OCI-LY1 (cell line): ENCODE data around the gene GLT6D1.

Source experiments
- H2AFZ ChIP-seq: fragments of 200-600 bp; sonication (generic), shearing (Covaris generic); 2 replicates; pipeline ENCODE4 v1.6.0; 2014; ENCODE audit warnings: antibody characterized with exemption, mild to moderate bottlenecking, low read length
- H3F3A ChIP-seq: fragments of 200-600 bp; sonication (generic), shearing (Covaris generic); 2 replicates; pipeline ENCODE4 v1.6.0; 2014; ENCODE audit warnings: mild to moderate bottlenecking, antibody characterized with exemption, low read length, moderate library complexity; ENCODE audit not compliant: insufficient read depth
- H3K27ac ChIP-seq: fragments of 200-600 bp; sonication (generic); 2 replicates; pipeline ENCODE4 v1.5.1; 2014; ENCODE audit warnings: low read length, mixed run types, mild to moderate bottlenecking, low read depth; ENCODE audit not compliant: poor library complexity, severe bottlenecking
- H3K27me3 ChIP-seq: fragments of 200-600 bp; sonication (generic); 2 replicates; pipeline ENCODE4 v1.6.0; 2014; ENCODE audit warnings: antibody characterized with exemption, mild to moderate bottlenecking, low read length, moderate library complexity; ENCODE audit not compliant: insufficient read depth
- H3K36me3 ChIP-seq: fragments of 200-600 bp; sonication (generic); 2 replicates; pipeline ENCODE4 v1.6.1; 2014; ENCODE audit warnings: mild to moderate bottlenecking, antibody characterized with exemption, low read length, moderate library complexity, mixed read lengths; ENCODE audit not compliant: insufficient read depth
- H3K4me1 ChIP-seq: fragments of 200-600 bp; sonication (generic); 2 replicates; pipeline ENCODE4 v1.5.1; 2014; ENCODE audit warnings: mild to moderate bottlenecking, low read length, moderate library complexity; ENCODE audit not compliant: insufficient read depth, severe bottlenecking
- H3K4me2 ChIP-seq: fragments of 200-600 bp; sonication (generic), shearing (Covaris generic); 2 replicates; pipeline ENCODE4 v1.6.1; 2014; ENCODE audit warnings: low read length
- H3K4me3 ChIP-seq: fragments of 200-600 bp; sonication (generic); 2 replicates; pipeline ENCODE4 v1.5.1; 2014; ENCODE audit warnings: low read length, low read depth, mild to moderate bottlenecking, mixed read lengths; ENCODE audit not compliant: poor library complexity, severe bottlenecking
- H3K79me2 ChIP-seq: fragments of 200-600 bp; shearing (Covaris generic); 2 replicates; pipeline ENCODE4 v1.6.1; 2016; ENCODE audit warnings: mixed run types, low read length, mixed read lengths; ENCODE audit not compliant: insufficient read depth
- H3K9ac ChIP-seq: fragments of 200-600 bp; sonication (generic), shearing (Covaris generic); 2 replicates; pipeline ENCODE4 v1.6.1; 2014; ENCODE audit warnings: mild to moderate bottlenecking, low read length, mixed read lengths
- H3K9me2 ChIP-seq: fragments of 200-600 bp; sonication (generic), shearing (Covaris generic); 2 replicates; pipeline ENCODE4 v1.6.1; 2014; ENCODE audit warnings: low read depth, mild to moderate bottlenecking, low read length, mixed read lengths
- H3K9me3 ChIP-seq: fragments of 200-600 bp; shearing (Covaris generic); 2 replicates; pipeline ENCODE4 v1.6.1; 2014; ENCODE audit warnings: low read length, mixed read lengths
- H4K20me1 ChIP-seq: fragments of 200-600 bp; sonication (generic), shearing (Covaris generic); 2 replicates; pipeline ENCODE4 v1.6.0; 2016; ENCODE audit warnings: mild to moderate bottlenecking, low read length; ENCODE audit not compliant: insufficient read depth
- CTCF ChIP-seq: fragments of 200-600 bp; sonication (generic), shearing (Covaris generic); IDR thresholded peaks from 2 replicates; pipeline ENCODE4 v1.5.1; 2017; ENCODE audit warnings: mild to moderate bottlenecking, antibody characterized with exemption, low read length, moderate library complexity, mixed read lengths
- EZH2 ChIP-seq: fragments of 200-600 bp; sonication (generic), shearing (Covaris generic); IDR thresholded peaks from 2 replicates; pipeline ENCODE4 v1.8.0; 2017; ENCODE audit warnings: borderline replicate concordance, mixed run types, mild to moderate bottlenecking, antibody characterized with exemption, low read length, moderate library complexity, mixed read lengths

The GLT6D1 gene

GRCh38 chr9:135612437-135612836 lies 26.9 kb downstream of the GLT6D1 start:
- Histone ChIP-seq H3K9me2 (no peaks in the 10 kb centered on the region), H4K20me1 (no peaks in the 10 kb centered on the region), H3K4me2 (no peak overlapping the region), H2AFZ (no peak overlapping the region), H3K79me2 (no peaks in the 10 kb centered on the region), H3K27ac (no peak overlapping the region), H3F3A (no peaks in the 10 kb centered on the region), H3K9ac (no peak overlapping the region), H3K27me3 (no peaks in the 10 kb centered on the region), H3K4me1 (no peaks in the 10 kb centered on the region), H3K36me3 (no peaks in the 10 kb centered on the region), H3K9me3 (no peaks in the 10 kb centered on the region), H3K4me3 (no peak overlapping the region)
- TF ChIP-seq CTCF (no peak), EZH2 (no peak)

- H3K27ac ChIP-seq, result no peak overlapping the region
- H3K9me2 ChIP-seq, result no peaks in the 10 kb centered on the region
- no peak overlapping the region for H3K4me2 ChIP-seq
- no peaks in the 10 kb centered on the region for H3K9me3 ChIP-seq
- H3F3A ChIP-seq, result no peaks in the 10 kb centered on the region
- no peak overlapping the region for H3K9ac ChIP-seq
- no peaks in the 10 kb centered on the region for H3K79me2 ChIP-seq
- no peaks in the 10 kb centered on the region for H3K4me1 ChIP-seq
- H4K20me1 ChIP-seq, result no peaks in the 10 kb centered on the region
- no peaks in the 10 kb centered on the region for H3K36me3 ChIP-seq
- TF ChIP-seq CTCF (no peak), EZH2 (no peak)
- H3K4me3 ChIP-seq, result no peak overlapping the region
- H3K27me3 ChIP-seq, result no peaks in the 10 kb centered on the region
- no peak overlapping the region for H2AFZ ChIP-seq
These were observed 27.5 kb downstream of the GLT6D1 start for GRCh38 chr9:135611875-135612209.

- no peaks in the 10 kb centered on the region for H3K4me1 ChIP-seq
- H3K79me2 ChIP-seq, result no peaks in the 10 kb centered on the region
- H3K4me2 ChIP-seq, result no peak overlapping the region
- no peak overlapping the region for H3K9ac ChIP-seq
- no peak for TF ChIP-seq CTCF
- TF ChIP-seq EZH2, result no peak
- H3K9me3 ChIP-seq, result no peaks in the 10 kb centered on the region
- no peaks in the 10 kb centered on the region for H3K9me2 ChIP-seq
- no peak overlapping the region for H3K4me3 ChIP-seq
- no peak overlapping the region for H2AFZ ChIP-seq
- no peak overlapping the region for H3K27ac ChIP-seq
- no peaks in the 10 kb centered on the region for H3F3A ChIP-seq
- no peaks in the 10 kb centered on the region for H4K20me1 ChIP-seq
- no peaks in the 10 kb centered on the region for H3K36me3 ChIP-seq
- H3K27me3 ChIP-seq, result no peaks in the 10 kb centered on the region
These were observed 28.0 kb downstream of the GLT6D1 start for GRCh38 chr9:135611142-135611874.
